Measurements from ENCODE around the gene PCNX2.

The PCNX2 gene

GRCh38 chr1:233240371-233240770 is 55.2 kb downstream of the PCNX2 start:
- no peak for DNase-seq
- TF ChIP-seq GATA1 (IDR thresholded peaks at IDR 0.05; ENCODE audit: low read depth, low read length) (no peak), POLR2A (IDR thresholded peaks at IDR 0.05; ENCODE audit: low read length) (no peak)

GRCh38 chr1:233238884-233239431 is 56.6 kb downstream of the PCNX2 start:
- TF ChIP-seq POLR2A (IDR thresholded peaks at IDR 0.05; ENCODE audit: low read length), result no peak
- no peak for TF ChIP-seq GATA1 (IDR thresholded peaks at IDR 0.05; ENCODE audit: low read depth, low read length)
- DNase-seq, result no peak

DNA sequence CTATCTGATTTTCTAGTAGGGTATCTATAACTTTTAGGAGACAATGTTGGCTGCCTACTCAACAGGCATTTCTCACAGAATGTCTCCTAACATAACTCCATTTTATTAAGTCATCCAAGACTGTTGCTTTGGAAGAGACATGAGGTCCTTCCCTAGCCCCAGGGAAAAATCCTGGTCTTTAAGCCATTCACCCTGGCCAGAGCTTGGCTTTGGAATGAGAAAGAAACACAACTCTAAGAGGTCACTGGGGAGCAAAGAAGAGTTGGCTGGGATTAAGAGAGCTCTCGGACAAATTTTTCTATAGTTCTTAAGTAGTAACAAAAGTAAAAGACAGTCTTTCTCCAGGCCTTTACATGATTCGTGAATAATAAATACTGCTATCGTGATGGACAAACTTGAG is 57.9 kb downstream of the PCNX2 start:
- no peak for TF ChIP-seq POLR2A (IDR thresholded peaks at IDR 0.05; ENCODE audit: low read length)
- no peak for TF ChIP-seq GATA1 (IDR thresholded peaks at IDR 0.05; ENCODE audit: low read depth, low read length)
- DNase-seq, result no peak

GRCh38 chr1:233233508-233234040 is 62.0 kb downstream of the PCNX2 start:
- no peak for TF ChIP-seq GATA1 (IDR thresholded peaks at IDR 0.05; ENCODE audit: low read depth, low read length)
- no peak for TF ChIP-seq POLR2A (IDR thresholded peaks at IDR 0.05; ENCODE audit: low read length)

DNA sequence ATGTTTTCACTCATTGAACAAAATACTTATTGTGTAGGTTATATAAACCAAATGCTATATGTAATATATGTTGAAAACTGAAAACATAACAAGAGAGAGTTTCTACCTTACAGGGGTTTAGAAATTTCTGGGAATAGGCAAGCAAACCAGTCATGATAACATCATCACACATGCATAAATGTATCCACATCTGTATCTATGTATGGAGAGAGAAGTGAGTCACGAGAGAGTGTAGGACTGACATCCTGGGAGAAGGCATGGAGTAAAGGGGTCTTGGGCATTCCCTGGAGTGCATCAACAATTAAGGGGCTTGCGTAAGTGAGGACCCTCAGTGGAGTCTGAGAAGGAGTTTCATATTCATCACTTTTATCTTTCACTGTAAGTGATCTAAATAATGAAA is 65.5 kb downstream of the PCNX2 start:
- no peak for TF ChIP-seq POLR2A (IDR thresholded peaks at IDR 0.05; ENCODE audit: low read length)
- no peak for TF ChIP-seq GATA1 (IDR thresholded peaks at IDR 0.05; ENCODE audit: low read depth, low read length)
- DNase-seq, result no peak

More at GRCh38 chr1:233233508-233234040, 62.0 kb downstream of the PCNX2 start:
- DNase-seq, result no peak

DNA sequence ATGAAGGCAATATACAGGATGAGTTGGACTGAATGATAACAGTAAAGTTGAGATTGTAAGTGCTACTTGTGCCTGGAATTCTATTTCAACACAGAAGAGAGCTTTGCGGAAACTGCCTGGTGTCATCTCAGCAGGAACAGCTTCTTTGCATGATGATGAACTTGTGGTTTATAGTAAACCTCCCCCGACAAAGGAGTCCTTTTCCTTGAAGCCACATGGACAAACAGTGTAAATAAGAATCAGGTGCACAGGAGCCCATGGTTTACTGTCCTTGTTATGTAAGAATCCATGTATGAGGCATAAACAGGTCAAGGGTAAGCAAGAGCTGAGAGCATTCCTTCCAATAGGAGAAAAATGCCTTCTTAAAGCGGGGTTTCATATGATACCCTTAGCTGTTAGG is 66.2 kb downstream of the PCNX2 start:
- DNase-seq, result no peak
- no peak for TF ChIP-seq POLR2A (IDR thresholded peaks at IDR 0.05; ENCODE audit: low read length)
- no peak for TF ChIP-seq GATA1 (IDR thresholded peaks at IDR 0.05; ENCODE audit: low read depth, low read length)

GRCh38 chr1:233227930-233228465 is 67.5 kb downstream of the PCNX2 start:
- TF ChIP-seq POLR2A (IDR thresholded peaks at IDR 0.05; ENCODE audit: low read length) (no peak), GATA1 (IDR thresholded peaks at IDR 0.05; ENCODE audit: low read depth, low read length) (no peak)
- DNase-seq, result no peak

GRCh38 chr1:233224311-233224710 is 71.2 kb downstream of the PCNX2 start:
- TF ChIP-seq GATA1 (IDR thresholded peaks at IDR 0.05; ENCODE audit: low read depth, low read length), result no peak
- no peak for TF ChIP-seq POLR2A (IDR thresholded peaks at IDR 0.05; ENCODE audit: low read length)
- no peak for DNase-seq

DNA sequence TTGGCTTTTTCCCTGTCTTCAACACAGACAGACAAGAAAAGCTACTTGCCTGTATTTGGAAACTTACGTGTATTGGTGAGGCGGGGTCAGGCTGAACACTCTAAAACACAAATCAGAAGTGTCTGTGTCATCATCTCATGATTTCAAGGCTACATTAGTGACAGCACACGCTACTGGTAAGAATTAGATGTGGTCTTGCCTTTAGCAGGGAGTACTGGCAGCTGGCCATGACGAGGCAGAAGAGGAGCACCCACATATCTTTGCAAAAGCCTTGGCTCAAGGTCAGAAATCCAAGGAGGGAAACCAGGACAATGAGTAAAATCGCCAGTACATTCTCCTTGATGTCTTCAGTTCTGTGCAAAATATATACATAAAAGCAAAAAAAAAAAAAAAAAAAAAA is 77.7 kb downstream of the PCNX2 start:
- no peak for TF ChIP-seq POLR2A (IDR thresholded peaks at IDR 0.05; ENCODE audit: low read length)
- no peak for TF ChIP-seq GATA1 (IDR thresholded peaks at IDR 0.05; ENCODE audit: low read depth, low read length)
- no peak for DNase-seq

- no peak for TF ChIP-seq GATA1 (IDR thresholded peaks at IDR 0.05; ENCODE audit: low read depth, low read length)
- no peak for TF ChIP-seq POLR2A (IDR thresholded peaks at IDR 0.05; ENCODE audit: low read length)
- DNase-seq, result no peak
Measured at GRCh38 chr1:233216009-233216408, 79.5 kb downstream of the PCNX2 start.

- DNase-seq, result no peak
- TF ChIP-seq POLR2A (IDR thresholded peaks at IDR 0.05; ENCODE audit: low read length), result no peak
- TF ChIP-seq GATA1 (IDR thresholded peaks at IDR 0.05; ENCODE audit: low read depth, low read length), result no peak
Measured at GRCh38 chr1:233215135-233215760, 80.3 kb downstream of the PCNX2 start.

DNA sequence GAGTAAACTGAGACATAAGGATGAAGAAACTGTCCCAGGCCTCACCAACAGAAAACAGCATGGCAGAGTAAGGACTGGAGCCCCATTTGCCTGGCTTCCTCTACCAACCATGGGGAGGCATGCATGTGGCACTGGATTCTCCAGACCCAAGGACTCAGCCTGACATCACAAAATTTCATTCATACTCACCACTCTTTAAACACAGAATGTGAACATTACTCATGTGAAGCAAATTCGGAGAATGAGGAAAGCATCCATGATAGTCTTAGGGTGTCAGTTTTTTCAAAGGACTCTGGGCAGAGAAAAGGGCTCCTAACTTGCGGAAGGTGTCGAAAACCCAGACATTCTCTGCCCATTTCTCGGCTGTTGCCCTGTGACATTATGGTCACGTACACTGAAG is 83.9 kb downstream of the PCNX2 start:
- TF ChIP-seq POLR2A (IDR thresholded peaks at IDR 0.05; ENCODE audit: low read length) (no peak), GATA1 (IDR thresholded peaks at IDR 0.05; ENCODE audit: low read depth, low read length) (no peak)
- DNase-seq, result no peak

DNA sequence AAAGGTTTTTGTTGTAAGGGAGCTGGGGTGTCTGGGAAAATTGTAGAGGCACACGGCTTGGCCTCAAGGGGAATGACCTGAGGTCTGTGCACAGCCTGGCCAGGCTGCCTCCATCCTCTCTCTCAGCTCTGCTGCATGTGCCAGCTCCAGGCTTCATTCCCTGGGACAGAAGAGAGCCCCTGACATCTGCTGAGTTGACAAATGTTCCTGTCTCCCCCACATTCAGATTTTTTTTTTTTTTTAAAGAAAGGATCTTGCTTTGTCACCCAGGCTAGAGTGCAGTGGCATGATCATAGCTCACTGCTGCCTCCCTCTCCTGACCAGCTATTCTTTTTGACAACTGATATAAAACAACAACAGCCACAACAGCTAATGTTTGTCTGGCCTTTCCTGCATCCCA is 84.4 kb downstream of the PCNX2 start:
- no peak for TF ChIP-seq GATA1 (IDR thresholded peaks at IDR 0.05; ENCODE audit: low read depth, low read length)
- no peak for TF ChIP-seq POLR2A (IDR thresholded peaks at IDR 0.05; ENCODE audit: low read length)
- no peak for DNase-seq

GRCh38 chr1:233209481-233209880 is 86.0 kb downstream of the PCNX2 start:
- TF ChIP-seq GATA1 (IDR thresholded peaks at IDR 0.05; ENCODE audit: low read depth, low read length), result no peak
- no peak for DNase-seq

- TF ChIP-seq POLR2A (IDR thresholded peaks at IDR 0.05; ENCODE audit: low read length), result no peak
- no peak for TF ChIP-seq GATA1 (IDR thresholded peaks at IDR 0.05; ENCODE audit: low read depth, low read length)
- DNase-seq, result no peak
Measured at GRCh38 chr1:233208687-233209086, 86.8 kb downstream of the PCNX2 start.
